HUES6 (cell line): ENCODE data around the gene SASH1.
A peak's percentile ranks its signal among the peaks of the same experiment; 100 is the strongest.

Experiments
- H3K27ac ChIP-seq: 2 replicates; pipeline ENCODE4 v1.7.0; 2013; ENCODE audit warnings: low read depth, mild to moderate bottlenecking, low read length, inconsistent platforms
- H3K27me3 ChIP-seq: 2 replicates; pipeline ENCODE4 v1.6.1; 2013; ENCODE audit warnings: low read length; ENCODE audit not compliant: control insufficient read depth, insufficient read depth
- H3K36me3 ChIP-seq: 2 replicates; pipeline ENCODE4 v1.6.1; 2013; ENCODE audit warnings: low read length; ENCODE audit not compliant: control insufficient read depth, insufficient read depth
- H3K4me1 ChIP-seq: 2 replicates; pipeline ENCODE4 v1.6.1; 2013; ENCODE audit warnings: low read length; ENCODE audit not compliant: control insufficient read depth, insufficient read depth
- H3K4me3 ChIP-seq: 2 replicates; pipeline ENCODE4 v1.5.1; 2013; ENCODE audit warnings: low read depth, low read length
- H3K9ac ChIP-seq: one replicate; pipeline ENCODE4 v1.6.1; 2013; ENCODE audit warnings: mild to moderate bottlenecking, low read length
- H3K9me3 ChIP-seq: 2 replicates; pipeline ENCODE4 v1.6.1; 2013; ENCODE audit warnings: low read depth, low read length; ENCODE audit not compliant: control insufficient read depth, insufficient read depth

SASH1 gene

DNA sequence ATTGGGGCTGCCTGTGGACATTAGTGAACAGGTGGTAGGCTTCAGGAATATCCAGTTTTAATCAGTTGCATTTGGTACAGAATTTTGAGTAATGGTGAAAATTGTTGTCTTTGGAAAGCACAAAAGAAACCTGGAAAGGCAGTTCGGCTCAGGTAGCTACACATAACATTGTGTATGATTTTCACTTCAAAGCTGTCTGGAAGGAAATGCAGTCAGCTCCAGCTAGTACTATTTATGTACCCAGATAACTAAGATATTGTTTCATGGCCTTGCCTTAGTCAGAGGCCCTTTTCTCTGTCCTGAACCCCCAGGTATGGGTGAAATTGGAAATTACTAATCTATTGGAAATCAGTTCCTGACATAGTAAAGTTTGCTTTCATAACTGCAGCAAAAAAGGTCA lies 208.6 kb downstream of the SASH1 start:
- Histone ChIP-seq H3K27me3 (no peaks in the 10 kb centered on the region), H3K4me3 (no peak overlapping the region), H3K9me3 (peaks cover 5% of the 10 kb centered on the region; the same call in 1 of the 2 replicates), H3K9ac (no peak overlapping the region), H3K27ac (no peak overlapping the region), H3K36me3 (peaks cover 29% of the 10 kb centered on the region), H3K4me1 (peaks cover 7% of the 10 kb centered on the region)

DNA sequence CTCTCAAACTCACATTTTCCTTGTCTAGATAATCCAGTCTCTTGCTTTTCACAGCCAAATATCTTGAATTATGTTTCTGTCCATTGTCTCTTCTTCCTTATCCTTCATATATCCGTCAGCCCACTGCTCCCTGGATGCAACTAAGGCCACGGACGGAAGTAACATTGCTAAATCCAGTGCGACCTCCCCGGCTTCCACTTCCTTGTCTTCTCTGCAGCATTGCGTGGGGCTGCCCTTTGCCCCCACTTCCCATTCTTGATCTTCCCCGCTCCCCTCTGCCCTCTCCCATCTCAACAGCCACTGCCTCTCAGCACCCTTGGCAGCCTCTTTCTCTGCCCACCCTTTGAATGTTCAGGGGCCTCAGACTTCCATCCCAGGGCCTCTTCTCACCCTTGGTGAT lies 213.8 kb downstream of the SASH1 start:
- Histone ChIP-seq H3K9ac (no peak overlapping the region), H3K4me3 (no peak overlapping the region), H3K27ac (no peak overlapping the region), H3K4me1 (no peaks in the 10 kb centered on the region), H3K9me3 (peaks cover 12% of the 10 kb centered on the region), H3K27me3 (peaks cover 10% of the 10 kb centered on the region), H3K36me3 (no peaks in the 10 kb centered on the region)

DNA sequence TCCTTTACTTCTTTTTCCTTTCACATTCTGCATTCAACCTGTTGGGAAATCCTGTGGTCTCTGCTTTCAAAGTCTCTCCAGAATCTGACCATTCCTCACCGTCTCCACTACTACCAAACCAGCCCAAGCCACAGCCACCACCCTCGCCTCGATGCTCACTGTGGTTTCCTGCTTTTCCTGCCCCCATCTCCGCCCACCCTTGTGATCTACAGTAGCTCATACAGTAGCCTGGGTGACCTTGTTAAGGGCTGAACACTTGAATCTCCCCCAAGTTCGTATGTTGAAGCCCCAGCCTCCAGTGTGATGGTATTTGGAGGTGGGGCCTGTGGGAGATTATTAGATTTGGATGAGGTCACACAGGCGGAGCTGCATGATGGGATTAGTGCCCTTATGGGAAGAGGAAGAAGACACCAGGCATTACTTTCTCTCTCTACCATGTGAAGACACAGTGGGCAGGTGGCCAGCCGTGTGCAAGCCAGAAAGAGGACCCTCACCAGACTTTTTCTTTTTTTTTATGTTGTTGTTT lies 215.2 kb downstream of the SASH1 start:
- Histone ChIP-seq H3K27me3 (peaks cover 10% of the 10 kb centered on the region), H3K9ac (no peak overlapping the region), H3K27ac (no peak overlapping the region), H3K4me1 (no peaks in the 10 kb centered on the region), H3K36me3 (no peaks in the 10 kb centered on the region), H3K9me3 (peaks cover 12% of the 10 kb centered on the region), H3K4me3 (no peak overlapping the region)

DNA sequence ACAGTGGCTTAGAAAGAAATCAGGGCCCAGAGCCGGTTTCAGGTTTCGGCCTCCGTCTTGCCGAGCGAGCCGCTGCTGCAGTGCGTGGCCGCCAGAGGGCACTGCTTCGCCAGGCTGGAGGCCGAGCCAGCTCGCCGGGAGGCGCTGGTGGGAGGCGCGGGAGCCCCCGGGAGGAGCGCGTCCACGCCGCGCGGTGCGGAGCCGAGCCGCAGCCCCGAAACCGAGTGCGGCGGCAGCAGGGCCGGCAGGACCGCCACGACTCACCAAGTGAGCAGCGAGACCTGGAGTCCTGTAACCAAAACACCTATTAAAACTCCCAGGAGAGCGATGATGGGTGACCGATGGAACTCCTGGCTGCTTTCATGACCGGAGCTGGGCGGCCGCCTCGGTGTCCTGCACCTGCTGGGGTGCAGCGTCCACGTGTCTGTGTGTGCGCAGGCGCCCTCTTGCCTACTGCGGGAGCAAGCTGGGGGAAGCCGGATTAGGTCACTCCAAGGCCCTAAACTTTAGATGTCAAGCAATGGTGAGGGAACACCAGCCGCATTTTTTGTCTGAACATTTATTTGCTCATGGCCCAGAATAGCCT lies 217.3 kb downstream of the SASH1 start:
- peak overlapping the region; percentile 47 for H3K9ac ChIP-seq

DNA sequence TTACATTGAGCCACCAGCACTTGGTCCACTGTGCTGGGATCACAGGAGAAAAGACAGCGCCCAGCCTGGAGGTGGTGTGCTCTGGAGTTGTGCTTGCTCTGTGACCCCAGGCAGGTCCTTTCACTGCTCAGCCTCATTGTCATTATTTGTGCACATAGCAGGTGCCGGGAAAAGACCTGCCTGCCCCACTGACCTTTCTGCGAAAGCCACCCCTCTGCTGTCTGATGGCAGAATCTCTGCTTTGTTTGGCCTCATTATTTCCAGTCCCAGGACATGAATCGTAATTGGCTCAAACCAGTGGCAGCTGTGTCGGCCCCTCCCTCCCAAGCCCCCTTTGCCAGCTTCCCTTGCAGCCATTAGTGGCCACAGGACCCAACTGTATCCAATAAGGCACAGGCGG lies 219.0 kb downstream of the SASH1 start:
- Histone ChIP-seq H3K36me3 (no peaks in the 10 kb centered on the region), H3K4me1 (no peaks in the 10 kb centered on the region), H3K27me3 (peaks cover 10% of the 10 kb centered on the region), H3K9ac (no peak overlapping the region), H3K27ac (no peak overlapping the region), H3K4me3 (no peak overlapping the region), H3K9me3 (peaks cover 7% of the 10 kb centered on the region)

More for the DNA sequence above, 217.3 kb downstream of the SASH1 start:
- Histone ChIP-seq H3K36me3 (no peaks in the 10 kb centered on the region), H3K4me3 (peak overlapping the region; percentile 66), H3K9me3 (peaks cover 7% of the 10 kb centered on the region), H3K4me1 (no peaks in the 10 kb centered on the region), H3K27me3 (peaks cover 10% of the 10 kb centered on the region), H3K27ac (no peak overlapping the region)

DNA sequence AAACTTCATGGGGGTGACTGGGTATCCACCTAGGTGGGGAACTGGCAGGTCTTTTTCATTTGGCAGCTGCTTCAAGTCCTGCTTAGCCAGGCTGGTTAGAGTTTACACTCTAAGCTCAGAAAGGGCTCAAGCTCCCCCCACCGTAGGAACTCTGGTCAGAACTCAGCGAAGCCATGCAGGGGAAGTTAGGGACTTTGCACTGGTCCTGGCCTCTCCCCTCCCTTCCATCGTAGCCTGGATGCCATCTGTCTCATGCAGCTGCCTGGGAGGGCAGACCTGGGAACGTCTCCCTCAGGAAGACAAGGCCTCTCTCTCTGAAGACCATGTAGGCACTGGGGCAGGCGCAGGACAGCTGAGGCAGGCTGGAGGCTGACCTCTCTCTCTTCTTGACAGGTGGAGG lies 220.4 kb downstream of the SASH1 start:
- no peaks in the 10 kb centered on the region for H3K4me1 ChIP-seq
- peaks cover 10% of the 10 kb centered on the region for H3K27me3 ChIP-seq
- no peaks in the 10 kb centered on the region for H3K36me3 ChIP-seq
- no peak overlapping the region for H3K4me3 ChIP-seq
- no peak overlapping the region for H3K27ac ChIP-seq
- H3K9me3 ChIP-seq = peaks cover 7% of the 10 kb centered on the region
- H3K9ac ChIP-seq = no peak overlapping the region

DNA sequence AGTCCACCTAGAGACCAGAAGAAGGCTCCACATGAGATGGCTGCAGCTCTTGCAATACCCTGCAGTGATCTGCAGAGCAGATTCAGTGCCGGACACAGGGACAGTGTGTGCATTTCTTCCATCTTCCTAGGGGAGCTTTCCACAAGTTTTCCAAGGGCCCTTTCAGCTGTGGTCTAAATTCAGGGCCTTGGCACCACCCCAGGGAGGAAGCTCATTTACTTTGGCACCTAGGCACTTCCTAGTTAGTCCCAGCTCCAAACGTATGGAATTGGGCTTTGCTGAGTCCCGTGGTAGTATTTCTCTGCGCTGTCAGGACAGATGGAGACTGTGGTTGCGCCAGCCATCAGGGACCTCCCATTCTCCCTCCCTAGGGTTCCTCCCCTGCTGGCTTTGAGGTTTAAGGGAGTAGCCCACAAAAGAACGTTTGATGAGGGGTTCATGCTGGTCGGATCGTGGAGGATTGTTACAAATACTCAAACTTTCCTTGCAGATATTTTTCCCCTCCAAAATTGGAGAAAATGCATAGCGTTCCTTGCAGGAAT lies 221.9 kb downstream of the SASH1 start:
- Histone ChIP-seq H3K9ac (no peak overlapping the region), H3K27ac (no peak overlapping the region), H3K4me1 (no peaks in the 10 kb centered on the region), H3K4me3 (no peak overlapping the region), H3K27me3 (peaks cover 10% of the 10 kb centered on the region), H3K9me3 (peaks cover 7% of the 10 kb centered on the region), H3K36me3 (no peaks in the 10 kb centered on the region)

DNA sequence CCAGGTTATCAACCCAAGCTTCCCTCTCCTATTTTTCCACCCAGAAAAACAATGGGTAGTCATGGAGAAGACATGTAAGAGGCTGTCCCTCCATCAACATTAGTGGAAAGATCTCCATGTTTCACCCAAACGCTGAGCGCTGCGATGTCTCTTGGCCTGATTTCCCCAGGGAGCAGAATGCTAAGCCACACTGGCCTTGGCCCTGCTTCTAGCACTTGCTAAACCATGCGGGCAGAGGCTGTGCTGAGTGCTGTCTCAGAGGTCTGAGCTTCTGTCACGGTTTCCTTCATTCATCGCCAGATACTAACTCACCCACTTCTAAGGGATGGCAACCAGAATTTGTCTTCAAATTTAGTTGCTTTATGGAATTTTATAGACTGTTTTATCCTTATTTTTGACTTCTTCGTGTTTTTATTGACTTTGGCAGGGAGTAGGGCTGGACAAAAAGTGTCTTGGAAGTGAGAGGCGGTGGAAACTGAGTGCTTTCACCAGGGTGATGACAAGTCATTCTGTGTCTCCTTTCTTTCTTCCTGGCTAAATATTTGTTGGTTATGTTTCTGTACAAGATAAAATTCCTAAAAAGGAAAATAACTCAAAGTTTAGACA lies 222.8 kb downstream of the SASH1 start:
- no peaks in the 10 kb centered on the region for H3K4me1 ChIP-seq
- peaks cover 4% of the 10 kb centered on the region for H3K27me3 ChIP-seq
- no peak overlapping the region for H3K9ac ChIP-seq
- H3K27ac ChIP-seq = no peak overlapping the region
- H3K9me3 ChIP-seq = peaks cover 7% of the 10 kb centered on the region
- no peaks in the 10 kb centered on the region for H3K36me3 ChIP-seq
- no peak overlapping the region for H3K4me3 ChIP-seq

DNA sequence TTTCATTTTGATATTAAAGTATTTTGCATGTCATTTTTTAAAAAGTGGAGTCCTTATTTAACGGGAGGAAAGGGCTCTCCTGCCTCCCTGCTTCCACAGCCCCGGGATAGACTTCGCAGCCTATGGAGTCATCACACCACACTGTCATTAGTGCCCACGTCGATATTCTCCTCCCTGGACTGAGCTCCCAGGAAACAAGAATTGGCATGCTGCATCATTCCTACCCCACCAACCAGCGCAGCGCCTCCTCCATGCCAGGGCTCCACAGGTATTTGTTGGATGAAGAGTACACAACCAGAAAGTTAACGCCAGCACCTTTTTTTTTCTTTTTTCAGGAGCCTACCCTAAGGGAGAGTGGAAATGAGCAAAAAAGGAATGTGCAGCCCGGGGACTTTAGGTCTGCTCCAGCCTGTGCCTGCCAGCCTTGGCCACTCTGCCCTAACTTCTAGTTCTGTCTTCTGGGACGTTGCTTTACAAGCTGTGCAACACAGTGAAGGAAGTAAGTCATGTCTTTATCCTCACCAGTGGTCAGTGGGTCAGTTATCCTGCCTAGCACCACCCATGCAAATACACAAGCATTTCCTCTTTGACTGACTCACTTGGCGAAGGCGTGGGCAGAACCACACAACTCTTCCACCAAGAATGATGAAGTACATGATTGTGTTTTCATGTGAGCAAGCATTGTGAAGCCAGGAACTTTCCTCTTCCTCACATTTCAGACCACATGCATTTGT lies 223.5 kb downstream of the SASH1 start:
- H3K27ac ChIP-seq = no peak overlapping the region
- no peaks in the 10 kb centered on the region for H3K4me1 ChIP-seq
- peaks cover 2% of the 10 kb centered on the region for H3K9me3 ChIP-seq
- H3K4me3 ChIP-seq = no peak overlapping the region
- no peaks in the 10 kb centered on the region for H3K36me3 ChIP-seq
- no peaks in the 10 kb centered on the region for H3K27me3 ChIP-seq
- no peak overlapping the region for H3K9ac ChIP-seq

DNA sequence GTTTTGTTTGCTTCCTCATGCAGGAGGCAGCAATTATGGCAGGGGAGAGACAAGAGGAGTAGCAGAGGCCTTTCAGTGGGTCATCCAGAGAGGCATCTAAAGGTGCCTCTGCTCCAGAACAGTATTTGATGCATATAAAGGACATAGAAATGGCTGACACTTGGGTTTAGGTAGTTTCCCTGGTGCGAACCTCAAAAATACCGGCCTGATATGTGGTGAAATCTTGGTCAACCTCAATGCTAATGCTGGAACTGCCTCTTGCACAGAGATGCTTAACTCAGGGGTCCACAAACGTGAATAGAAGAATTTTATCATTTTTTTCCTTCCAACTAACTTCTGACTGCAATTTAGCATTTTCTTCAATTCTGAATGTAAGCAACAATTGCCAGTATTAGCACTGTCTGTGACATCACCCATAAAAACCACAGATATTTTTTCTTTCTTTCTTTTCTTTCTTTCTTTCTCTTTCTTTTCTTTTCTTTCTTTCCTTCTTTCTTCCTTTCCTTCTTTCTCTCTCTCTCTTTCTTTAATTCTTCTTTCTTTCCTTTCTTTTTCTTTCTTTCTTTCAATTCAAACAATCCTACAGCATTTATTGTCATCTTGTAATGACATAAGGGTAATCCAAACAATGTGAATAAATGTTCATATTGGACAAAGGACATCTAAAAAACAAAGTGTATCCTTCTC lies 224.2 kb downstream of the SASH1 start:
- Histone ChIP-seq H3K27ac (no peak overlapping the region), H3K27me3 (no peaks in the 10 kb centered on the region), H3K4me3 (no peak overlapping the region), H3K9ac (no peak overlapping the region), H3K4me1 (no peaks in the 10 kb centered on the region), H3K9me3 (no peaks in the 10 kb centered on the region), H3K36me3 (no peaks in the 10 kb centered on the region)
